Pons (tissue), 1 donor: ENCODE results near the gene TANGO2.
A peak's percentile ranks its signal among the peaks of the same experiment; 100 is the strongest.

Experiments used
- DNase-seq: peaks from one replicate; pipeline ENCODE4 v3.0.0-alpha.2; 2016; ENCODE audit warnings: low spot score

TANGO2 gene, protein sequence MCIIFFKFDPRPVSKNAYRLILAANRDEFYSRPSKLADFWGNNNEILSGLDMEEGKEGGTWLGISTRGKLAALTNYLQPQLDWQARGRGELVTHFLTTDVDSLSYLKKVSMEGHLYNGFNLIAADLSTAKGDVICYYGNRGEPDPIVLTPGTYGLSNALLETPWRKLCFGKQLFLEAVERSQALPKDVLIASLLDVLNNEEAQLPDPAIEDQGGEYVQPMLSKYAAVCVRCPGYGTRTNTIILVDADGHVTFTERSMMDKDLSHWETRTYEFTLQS

DNA sequence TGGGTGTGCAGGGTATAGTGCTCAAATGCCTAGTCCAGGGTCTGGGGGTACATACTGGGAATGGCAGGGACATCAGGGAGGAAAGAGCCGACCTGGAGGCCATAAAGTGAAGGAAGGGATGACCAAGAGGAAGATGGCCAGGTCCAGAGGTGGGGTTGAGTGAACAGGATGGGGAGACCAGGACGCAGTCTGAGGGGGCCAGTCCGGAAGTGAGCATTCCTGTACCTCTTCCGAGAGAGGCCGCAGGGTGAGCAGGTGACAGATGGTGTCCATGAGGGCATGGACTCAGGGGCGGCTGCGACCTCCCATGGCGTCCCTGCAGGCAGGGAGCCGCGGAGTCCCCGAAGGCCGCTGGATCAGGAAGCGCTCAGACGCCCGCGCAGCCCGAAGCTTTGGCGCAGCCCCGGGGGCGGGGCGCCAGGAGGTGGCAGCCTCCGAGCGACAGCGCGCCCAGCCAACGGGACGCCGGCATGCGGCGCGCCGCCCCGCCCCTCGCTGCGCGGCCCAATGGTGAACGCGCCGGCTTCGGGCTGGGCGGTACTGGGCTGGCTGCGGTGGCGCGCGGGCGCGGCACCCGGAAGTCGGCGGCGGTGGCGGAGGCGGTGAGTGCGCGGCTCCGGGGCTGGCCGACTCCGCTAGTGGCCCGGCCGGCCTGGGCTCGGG lies at the start of gene TANGO2:
Gene TANGO2 (plus strand): TSS at position 578 of the 663 bp plus-strand sequence. CDS start 15,689 bp downstream, outside the sequence.
- peak; percentile 89 for DNase-seq

DNA sequence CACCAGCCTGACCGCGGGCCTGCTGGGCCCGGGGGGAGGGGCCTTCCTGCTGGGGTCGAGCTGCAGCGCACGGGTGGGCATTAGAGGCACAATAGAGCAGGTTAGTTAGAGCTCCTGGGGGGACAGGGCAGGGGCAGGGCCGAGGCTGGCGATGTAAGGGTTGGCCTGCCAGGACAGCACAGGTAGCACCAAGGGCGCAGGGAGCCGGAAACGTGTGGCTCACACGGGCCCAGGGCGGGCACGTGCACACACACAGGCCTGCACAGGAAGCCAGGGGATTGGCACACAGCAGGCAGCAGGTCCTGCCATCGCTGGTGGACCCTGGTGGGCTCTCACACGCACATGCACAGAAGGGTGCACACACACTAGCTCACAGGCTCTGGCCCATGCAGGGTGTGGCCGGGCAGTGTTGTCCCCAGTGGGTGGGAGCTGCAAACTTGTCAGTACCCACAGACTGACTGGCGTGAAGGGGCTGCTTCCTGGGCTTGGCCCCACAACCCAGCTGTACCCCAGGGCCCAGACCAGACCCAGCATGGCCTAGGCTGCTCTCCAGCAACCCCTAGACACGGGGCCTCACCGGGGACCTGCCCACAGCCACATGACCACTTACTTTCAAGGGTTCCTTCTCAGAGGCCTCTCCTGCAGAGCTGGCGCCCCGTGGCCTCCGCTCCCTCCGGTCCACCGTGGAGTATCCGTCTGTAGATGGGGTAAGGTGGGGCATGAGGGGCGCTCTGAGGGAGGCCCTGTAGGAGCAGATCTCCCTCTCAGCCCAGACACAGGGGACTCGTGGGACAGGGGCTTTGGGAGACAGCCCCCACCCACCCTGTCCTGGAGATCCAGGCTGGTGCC lies 49.4 kb upstream of the TANGO2 start:
- DNase-seq = no peak

- DNase-seq = no peak
Measured at GRCh38 chr22:19972251-19972650, 48.7 kb upstream of the TANGO2 start.

- DNase-seq = no peak
Measured at GRCh38 chr22:19972652-19973550, 48.0 kb upstream of the TANGO2 start.

DNA sequence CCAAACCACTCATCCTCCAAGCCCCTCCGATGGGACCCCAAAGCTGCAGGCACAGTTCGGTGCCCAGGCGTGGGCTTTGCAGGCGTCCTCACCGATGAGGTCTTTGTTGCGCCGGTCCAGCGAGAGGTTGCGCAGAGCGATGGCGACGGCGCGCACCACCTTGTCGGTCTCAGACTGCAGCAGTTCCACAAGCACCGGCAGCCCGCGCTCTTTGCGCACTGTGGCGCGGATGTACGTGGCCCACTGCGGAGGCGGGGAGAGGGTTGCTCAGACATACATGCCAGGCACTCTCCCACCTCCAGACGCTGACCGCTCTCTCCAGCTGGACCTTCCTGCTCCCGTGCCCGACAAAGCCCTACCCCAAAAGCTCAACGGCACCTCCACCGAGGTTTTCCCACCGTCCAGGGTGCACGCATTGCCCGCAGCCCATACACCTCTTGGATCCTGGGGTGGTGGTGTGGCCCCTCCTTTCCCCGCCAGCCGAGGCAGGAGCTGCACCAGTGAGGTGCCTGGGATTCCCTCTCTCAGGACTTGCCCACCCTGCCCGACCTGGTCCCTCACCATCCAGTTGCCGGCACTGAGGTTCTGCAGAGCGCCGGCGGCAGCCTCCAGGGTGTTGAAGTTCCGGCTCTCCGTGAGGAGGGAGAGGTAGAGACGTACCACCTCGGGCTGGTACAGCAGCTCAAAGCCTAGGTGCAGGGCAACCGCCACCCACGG lies 47.2 kb upstream of the TANGO2 start:
- no peak for DNase-seq

DNA sequence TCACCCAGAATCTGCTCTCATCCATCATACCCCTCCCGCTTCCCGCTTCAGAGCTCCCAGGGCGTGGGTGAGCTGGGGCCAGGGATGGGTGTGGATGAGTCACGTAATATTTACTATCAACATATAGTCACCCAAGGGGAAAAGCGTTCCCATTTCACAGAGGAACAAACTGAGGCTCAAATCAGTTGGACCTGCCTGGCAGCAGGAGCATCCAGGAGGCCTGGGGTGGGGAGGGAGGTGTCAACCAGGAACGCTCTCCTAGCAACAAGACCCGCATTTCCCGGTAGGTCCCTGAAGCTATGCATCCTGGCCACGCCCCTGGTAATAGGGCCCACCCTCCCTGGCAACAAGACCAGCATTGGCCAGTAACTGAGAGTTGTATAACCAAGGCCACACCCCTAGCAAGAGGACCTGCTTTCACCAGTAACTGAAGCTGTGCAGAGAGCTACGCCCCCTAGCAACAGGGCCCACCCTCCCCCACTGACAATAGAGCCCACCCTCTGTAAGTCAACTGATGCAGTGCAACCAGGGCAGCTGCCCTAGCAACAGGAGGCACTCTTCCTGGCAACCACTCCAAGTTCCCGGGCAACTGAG lies 46.5 kb upstream of the TANGO2 start:
- no peak for DNase-seq

DNA sequence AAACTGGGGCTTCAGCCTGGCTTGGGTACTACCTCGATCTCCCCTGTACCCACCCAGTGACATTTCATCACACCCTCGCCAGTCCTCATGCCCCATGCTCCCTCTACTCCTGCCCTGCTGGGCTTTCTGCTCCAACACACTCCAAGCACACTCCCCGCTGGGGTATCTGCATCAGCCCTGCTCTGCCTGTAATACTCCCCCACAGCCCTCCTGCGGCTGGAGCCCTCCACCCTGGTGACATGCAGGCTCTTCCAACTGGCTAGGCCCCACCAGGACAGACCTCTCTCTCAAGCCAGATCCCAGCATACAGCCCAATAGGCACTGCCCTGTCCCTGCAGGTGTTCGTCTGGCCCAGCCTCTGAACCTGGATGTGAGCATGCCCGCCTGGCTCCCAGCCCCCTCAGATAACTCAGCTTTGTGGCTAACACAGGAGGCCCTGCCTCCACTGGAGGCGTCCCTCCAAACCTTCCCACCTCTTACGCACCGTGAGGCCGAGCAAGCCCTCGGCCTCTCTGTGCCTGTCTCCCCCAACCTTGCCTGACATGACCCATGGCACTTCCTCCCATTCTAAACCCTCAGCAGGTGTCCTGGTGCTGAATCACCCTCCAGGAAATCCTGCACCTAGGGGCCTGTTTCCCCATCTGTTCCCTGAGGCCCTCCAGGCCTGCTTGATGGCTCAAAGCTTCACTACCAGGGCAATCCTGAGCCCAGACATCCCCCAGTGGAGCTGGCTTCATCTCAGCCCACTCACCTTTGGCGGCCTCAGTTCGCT lies 45.8 kb upstream of the TANGO2 start:
- no peak for DNase-seq

DNA sequence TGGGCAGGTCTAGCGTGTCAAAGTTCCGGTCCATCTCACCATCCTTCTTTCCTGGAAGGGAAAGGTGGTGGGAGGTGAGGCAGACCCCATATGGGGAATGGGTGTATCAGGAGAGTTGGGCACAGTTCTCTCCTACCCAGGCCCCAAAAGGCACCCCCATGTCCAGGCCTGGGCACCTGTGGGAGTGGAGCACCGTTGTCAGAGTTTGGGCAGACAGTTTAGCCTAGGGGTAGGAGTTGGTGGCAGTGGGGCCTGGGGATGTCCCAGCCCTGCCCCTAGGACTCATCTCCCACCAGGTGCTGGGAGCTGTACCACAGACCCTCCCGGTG lies 45.2 kb upstream of the TANGO2 start:
- no peak for DNase-seq

GRCh38 chr22:19976671-19977070 lies 44.2 kb upstream of the TANGO2 start:
- no peak for DNase-seq

DNA sequence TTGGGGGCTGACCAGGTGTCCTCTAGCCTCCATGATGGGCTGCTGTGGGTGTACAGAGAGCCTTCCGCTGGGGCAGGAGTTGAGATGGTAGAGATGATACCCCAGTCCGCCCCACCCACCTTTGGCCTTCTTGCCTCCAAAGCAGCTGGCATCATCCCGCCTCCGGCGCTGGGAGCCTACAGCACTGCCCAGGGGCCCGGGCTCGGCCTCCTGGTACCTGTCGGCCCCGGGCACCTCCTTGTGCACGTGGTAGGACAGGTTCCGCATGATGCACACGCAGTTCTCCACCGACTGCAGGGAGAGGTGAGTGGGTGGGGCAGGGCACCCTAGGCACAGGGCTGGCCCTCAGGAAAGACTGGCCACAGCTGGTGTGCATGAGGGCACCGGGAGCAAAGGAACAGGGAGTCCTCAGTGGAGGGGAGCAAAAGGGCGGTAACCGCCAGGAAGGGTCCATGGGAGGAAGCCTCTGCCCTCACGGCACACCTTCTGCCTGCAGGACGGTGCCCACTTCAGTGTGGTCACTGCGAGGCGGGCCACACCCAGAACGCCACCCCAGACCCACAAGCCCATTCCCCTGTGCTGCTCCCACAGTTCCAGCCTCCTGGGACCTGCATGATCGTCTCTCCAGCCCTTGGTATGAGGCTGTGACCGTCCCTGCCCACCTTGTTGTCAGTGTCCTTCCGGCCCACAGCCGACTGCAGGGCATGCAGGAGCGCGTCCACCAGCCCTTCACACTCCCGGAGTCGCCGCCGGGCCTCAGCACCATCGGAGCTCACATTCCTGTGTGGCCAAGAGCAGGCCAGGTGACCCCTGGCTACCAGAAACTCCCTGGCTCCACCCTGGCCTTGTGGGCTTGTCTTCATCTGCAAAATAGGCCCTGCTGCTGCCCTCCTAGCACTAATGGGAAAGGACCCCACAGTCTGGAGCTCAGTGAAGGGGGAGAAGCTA lies 43.3 kb upstream of the TANGO2 start:
- no peak for DNase-seq

DNA sequence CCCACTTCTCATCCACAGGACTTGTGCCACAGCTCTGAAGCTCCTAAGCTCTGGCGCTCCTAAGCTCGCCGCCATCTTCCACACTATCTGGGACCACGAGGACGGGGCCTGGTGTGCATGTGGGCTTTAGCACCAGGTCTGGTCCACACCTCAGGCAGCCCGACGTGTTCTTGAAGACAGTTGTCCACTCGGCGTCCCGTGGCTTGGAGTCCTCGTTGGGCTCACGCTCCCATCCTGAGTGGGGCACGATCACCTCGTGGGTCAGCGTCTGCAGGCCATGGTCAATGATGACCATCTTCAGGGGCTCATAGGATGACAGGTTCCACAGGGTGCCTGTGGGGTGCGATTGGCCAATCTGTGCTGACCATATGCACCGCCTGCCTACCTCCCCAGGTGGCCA lies 42.2 kb upstream of the TANGO2 start:
- no peak for DNase-seq

DNA sequence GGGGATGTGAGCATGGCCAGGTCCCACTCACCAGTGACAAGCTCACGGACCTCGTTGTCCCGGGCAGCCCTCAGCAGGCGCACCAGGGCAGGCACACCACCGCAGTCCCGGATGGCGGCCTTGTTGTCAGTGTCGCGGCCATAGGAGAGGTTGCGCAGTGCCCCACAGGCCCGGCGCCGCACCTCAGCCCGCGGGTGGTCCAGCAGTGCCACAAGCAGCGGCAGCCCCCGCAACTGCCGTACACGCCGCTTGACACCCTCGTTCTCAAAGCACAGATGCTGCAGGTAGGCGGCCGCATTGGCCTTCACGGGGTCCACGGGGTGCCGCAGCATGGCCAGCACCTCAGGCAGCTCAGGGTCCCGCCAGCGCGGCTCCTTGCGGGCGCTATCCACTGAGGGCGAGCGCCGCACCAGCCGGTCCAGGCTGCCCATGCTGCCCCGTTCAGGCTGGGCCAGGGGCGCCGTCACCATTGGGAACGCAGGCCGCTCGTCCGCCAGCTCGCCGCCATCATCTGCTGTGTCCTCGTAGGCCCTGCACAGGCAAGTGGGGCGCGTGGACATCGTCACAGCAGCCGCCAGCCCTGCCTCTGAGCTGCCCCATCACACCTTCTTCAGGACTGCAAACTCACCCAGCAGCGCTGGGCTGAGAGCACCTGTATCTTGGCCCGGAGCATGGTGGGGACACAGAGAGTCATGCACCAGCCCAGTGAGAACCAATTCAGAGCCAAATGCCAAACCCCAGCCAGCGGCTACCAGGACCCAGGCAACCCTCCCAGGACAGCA lies 41.0 kb upstream of the TANGO2 start:
- DNase-seq = no peak

- no peak for DNase-seq
Measured at GRCh38 chr22:19980766-19981165, 40.1 kb upstream of the TANGO2 start.

DNA sequence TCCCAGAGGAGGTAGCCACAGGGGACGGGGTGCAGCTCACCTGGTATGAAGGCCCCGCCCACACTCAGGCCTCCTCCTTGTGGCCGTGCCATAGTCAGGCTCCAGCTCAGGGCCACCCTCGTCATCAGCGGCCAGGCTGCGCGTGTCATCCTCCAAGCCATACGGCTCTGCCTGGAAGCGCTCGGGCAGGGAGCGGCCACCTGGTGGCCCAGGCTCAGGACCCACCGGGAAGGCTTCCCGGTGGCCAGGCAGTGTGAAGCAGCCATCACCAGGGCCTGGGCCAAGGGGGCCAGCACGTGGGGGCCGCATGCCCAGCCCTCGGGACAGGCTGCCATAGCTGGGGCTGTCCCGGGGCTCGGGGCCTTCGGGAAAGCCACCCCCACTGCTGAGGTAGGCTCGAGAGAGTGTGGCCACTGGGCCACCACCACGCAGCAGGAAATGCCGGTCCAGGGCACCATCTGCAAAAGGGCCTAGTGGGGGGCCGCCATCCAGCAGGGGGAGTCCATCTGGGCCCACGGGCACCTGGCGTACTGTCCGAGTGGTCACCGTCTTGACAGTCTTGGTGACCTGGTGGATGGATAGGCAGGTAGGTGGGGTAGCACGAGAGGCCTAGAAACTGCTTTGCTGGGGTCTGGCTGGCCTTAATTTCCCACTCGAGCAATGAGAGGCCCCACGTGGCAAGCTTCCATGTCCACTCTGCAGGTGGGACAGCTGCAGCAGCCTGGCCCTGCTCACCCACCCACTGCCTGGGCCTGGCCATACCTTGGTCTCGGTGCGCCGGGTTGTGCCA lies 39.5 kb upstream of the TANGO2 start:
- no peak for DNase-seq

DNA sequence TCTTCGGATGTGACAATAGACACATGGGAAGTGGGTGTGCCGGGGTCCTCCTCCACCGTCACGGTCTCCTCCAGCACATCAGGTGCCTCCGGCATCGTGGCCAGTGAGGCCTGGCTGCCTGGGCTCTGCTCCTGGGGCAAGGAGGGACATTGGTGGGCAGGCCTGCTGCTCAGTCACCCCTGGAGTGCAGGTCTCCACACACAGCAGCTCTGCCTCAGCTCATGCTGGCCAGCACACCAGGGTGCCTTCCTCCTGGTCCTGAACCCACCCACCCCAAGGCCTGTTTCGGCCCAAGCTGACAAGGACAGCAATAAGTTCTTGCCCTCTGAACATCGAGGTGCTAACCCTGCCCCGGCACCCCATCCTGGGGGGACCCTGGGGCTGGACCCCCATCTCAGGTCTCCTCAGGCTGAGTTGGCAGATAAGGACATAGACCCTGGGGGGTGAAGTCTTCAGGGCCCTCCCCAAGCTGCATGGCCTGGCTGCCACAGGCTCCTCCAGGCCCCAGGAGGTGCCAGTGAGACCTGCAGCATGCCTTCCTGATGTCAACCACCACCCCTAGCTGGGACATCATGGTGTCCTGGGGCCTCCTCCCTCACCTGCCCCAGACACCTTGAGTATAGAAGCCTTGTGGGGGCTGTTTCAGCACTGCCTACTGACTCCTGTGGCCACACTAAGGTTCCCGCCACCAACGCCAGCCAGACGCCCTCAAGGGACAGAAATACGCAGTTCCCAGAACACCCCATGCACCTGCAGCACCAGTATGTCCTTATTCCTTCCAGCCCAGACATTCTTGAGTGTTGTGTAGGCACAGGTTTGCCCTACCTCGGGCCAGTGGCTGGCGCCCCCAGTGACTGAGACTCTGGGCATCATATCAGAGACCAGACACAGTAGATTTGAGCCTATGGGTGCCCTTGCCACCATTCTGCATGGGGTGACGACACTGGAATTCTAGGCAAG lies 38.7 kb upstream of the TANGO2 start:
- no peak for DNase-seq

GRCh38 chr22:19982991-19983578 lies 37.8 kb upstream of the TANGO2 start:
- no peak for DNase-seq
